CD4-positive, alpha-beta T cell treated with Interleukin-10 for 1 hour (primary cell): ENCODE measurements around the gene AKR7A3.

ENCODE experiments used
- DNase-seq: peaks from one replicate; pipeline ENCODE4 v3.0.0-alpha.2; 2020

The AKR7A3 gene

DNA sequence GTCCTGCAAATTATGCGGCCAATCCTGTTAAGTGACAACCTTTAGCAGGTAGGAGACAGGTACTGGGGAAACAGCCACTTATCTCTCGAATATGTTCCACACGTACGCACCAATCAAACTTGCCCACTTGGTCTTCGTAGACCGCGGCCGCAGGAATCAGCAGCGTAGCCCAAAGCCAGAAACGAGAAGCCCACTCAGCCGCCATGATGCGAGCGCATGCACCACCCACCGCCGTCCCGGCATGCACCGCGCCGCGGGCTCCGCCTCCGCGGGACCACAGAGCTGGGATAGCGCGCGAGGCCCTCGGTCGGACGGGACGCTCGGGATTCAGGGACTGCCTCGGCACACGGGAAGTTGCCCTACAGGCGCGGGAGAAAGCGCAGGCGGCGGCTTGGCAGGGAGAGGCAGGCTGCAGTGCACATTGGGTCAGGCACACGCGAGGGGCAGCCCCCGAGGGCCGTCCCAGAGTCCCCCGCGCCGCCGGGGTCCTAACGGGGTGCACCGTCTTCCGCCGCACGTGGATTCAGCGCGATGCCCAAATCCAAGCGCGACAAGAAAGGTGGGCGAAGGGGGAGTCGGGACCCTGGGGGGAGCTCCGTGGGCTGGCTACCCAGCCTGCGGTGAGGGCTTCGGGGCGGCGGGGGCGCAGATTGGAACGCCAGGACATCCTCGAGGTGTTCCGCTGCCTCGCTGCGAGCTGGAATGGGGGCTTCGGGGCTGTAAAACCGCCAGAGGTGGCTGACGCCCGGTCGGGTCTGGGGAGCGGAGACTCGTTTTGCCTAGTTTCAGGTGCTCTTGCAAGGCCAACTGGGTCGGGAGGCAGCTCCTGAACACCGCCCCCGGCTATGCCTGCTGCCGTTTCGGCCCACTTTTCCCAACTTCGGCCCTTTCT is 37.0 kb downstream of the AKR7A3 start, which contains the start of the genes EMC1 and MRTO4:
Gene EMC1, minus strand, starts transcription at position 220 of the 892 bp plus-strand sequence. Its CDS starts 15 bp downstream, at position 205.
Gene MRTO4, plus strand, starts transcription at position 501 of the 892 bp plus-strand sequence. Its CDS starts 31 bp downstream, at position 532.
- peak; percentile 88 for DNase-seq

DNA sequence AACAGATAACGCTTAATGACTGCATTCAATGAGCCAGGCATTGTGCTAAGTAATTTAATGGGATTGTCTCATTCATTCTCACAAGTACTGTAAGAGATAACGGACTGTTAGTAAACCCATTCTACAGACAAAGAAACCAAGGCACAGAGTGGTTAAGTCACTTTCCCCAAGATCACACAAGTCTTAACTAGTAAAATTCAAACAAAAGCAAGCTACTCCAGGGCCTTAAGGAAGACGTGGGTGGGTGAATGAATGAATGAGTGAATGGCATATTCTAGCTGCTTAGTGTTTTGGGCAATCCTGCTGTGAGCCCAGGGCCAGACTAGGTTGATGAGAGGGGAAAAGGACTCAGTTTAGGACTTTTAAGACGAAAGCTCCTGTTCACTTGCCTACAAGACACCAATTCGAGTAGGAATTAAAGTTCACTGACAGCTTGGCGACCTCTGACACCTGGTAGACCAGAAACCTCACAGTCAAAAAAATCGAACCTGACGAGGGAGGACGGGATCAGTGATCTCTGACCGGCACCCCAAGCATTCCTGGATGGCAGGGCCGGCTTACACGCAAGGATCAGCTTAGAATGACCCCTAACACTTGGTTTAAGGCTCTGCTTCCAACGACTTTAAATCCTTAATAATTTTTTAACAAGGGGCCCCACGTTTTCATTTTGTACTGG is 37.8 kb downstream of the AKR7A3 start:
- peak; percentile 3 for DNase-seq

DNA sequence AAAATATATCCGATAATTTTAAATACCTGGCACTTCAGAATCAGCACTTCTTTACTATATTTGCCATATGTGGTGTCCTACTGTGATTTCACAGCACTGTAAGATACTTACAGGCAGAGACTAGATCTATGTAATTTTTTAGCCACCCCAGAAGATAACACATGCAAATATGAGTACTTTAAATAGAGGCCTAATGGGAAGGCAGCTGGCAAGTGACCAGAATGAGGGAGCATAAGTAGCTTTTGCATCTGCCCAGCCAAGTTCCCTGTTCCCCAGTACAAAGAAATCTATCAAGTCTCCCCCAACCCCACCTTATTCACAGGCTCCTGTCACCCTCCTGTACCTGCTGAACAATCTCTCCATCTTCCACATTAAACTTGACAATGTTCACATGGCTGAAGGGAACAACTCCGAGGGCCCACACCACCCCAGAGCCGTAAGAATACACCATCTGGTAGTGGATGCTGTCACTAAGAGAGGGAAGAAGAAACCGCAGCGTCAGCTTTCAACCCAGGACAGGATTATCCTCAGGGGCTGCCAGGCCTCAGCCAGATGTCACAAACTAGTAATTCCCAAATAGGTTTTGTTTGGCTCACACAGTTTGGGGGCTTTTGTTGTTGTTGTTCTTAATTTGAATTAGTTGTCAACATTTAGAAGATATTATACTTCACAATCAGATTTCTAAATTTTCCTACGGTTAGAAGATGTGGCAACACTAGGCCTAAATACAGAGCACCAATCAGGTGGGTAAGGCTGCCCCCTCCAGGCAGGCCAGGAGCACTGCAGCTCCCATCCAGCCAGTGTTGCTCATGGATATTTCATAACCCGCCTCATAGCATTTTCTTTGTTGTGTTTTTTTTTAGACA is 47.7 kb downstream of the AKR7A3 start:
- peak; percentile 76 for DNase-seq

DNA sequence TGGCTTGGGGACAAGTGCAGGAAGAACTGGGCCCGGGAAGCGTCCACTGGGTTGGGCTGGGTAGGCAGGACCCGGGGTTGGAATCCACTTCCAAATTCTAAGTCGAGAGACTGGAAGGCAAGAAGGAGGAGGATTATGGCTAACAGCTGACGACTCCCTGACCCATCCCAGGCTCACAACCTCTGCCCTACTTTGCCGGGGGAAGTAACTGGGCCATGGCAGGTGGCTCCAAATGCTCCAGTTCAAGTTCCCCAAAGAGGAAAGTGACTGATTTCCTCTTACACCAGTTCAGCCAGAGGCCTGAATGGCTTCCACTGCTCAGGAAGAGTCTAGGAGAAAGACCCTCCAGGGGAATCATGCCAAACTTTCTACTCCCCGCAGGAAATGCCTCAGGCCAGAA is 48.7 kb downstream of the AKR7A3 start:
- no peak for DNase-seq

DNA sequence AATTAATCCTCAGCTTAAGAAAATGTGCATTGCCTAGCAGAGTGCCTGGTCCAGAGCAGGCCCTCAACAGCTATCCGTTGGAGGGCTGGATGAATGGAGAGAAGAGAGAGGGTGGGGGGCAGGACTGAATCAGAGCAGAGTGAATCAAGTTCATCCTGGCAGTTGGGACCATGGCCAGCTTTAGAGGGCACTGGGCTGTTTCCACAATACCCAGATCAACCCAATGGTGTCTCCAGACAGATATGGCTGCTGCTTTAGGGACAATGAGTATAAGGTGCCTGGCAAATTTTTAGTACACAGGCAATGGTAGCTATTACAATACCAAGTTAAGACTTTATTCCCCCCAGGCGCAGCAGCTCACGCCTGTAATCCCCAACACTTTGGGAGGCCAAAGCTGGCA is 54.3 kb downstream of the AKR7A3 start:
- no peak for DNase-seq
